ENCODE data around the gene ADRA1B. TPM values are rescaled to one million over a fixed set of nuclear protein-coding genes. Genes with fewer than 3 reads are reported as not detected.

Gene ADRA1B
- total RNA-seq, 1 experiment from 2014 or later: 0.29 TPM

DNA sequence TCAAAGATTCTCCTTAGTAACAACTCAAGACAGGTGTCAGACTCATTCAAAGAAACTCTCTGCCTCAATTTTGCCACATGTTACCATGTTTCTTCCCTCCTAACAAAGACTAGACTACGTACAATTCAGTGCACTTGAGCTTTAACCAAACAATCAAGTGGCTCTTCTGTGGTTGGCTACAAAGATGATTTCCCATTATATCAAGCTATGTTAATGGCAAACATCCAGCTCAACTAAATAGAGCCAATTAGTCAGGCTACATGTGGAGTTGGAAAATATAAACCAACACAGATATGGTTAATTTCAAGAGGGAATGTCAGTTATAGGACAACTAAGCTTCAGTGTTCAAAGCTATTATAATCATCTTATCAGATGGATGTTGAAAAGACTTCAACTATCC, 29.2 kb upstream of the ADRA1B start:
- CTCF ChIA-PET: no interaction called here
- H2AFZ ChIP-seq (ENCODE audit: low read length): no peak overlapping the region
- H3K4me1 ChIP-seq (ENCODE audit: insufficient read depth, low read length): peaks cover 17% of the 10 kb centered on the region
- H3K4me2 ChIP-seq (ENCODE audit: low read length): no peak overlapping the region
- DNase-seq (no peak), ATAC-seq (no peak)
- no peaks in the 10 kb centered on the region for H3K9me3 ChIP-seq (ENCODE audit: low read length)
- no peaks in the 10 kb centered on the region for H4K20me1 ChIP-seq (ENCODE audit: low read length)
- TF ChIP-seq EZH2phosphoT487 (IDR thresholded peaks at IDR 0.05; ENCODE audit: borderline replicate concordance, low read length) (no peak), EZH2 (IDR thresholded peaks at IDR 0.05; ENCODE audit: low read length, unreplicated experiment) (no peak), CTCF (conservative IDR thresholded peaks at IDR 0.05; ENCODE audit: low read depth, low read length) (no peak)
- H3K9ac ChIP-seq (ENCODE audit: low read length): no peak overlapping the region
- H3K9me2 ChIP-seq (replicated peaks; ENCODE audit: low read length): no peaks in the 10 kb centered on the region
- H3K27me3 ChIP-seq (ENCODE audit: low read length): no peaks in the 10 kb centered on the region
- intact Hi-C loops (cut with micrococcal nuclease): no loop called here
- H3K36me3 ChIP-seq (ENCODE audit: low read depth, low read length): no peaks in the 10 kb centered on the region
- H3K27ac ChIP-seq (ENCODE audit: low read length): no peak overlapping the region
- no peaks in the 10 kb centered on the region for H3K79me2 ChIP-seq (ENCODE audit: low read length)
- POLR2A ChIA-PET (ENCODE audit: unreplicated experiment): no interaction called here
- H3K4me3 ChIP-seq (ENCODE audit: low read length): no peak overlapping the region
- H3F3A ChIP-seq (ENCODE audit: low read length, unreplicated experiment): no peaks in the 10 kb centered on the region
- BruUV-seq (replicated peaks): no TSS peak

DNA sequence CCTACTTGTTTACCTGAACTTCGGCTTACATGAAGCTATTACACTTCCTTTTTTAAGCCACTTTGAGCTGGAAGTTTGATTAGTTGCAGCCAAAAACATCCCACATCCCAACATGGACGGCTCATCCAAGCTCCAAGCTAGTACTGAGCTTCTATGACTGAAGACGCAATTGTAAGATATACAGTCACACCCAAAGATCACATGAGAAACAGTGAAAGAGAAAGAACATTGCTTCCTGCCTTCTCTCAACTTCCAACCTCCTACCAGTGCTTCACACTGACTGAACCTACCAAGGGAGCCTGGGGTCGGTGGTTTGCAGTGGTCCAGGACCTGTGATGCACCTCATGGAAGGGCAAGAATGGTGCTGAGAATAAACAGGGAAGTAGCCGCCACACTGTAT, 27.4 kb upstream of the ADRA1B start:
- H3K27me3 ChIP-seq (ENCODE audit: low read length): no peaks in the 10 kb centered on the region
- no peaks in the 10 kb centered on the region for H4K20me1 ChIP-seq (ENCODE audit: low read length)
- H3K9me2 ChIP-seq (replicated peaks; ENCODE audit: low read length): no peaks in the 10 kb centered on the region
- BruUV-seq (replicated peaks): no TSS peak
- POLR2A ChIA-PET (ENCODE audit: unreplicated experiment): no interaction called here
- H3K4me1 ChIP-seq (ENCODE audit: insufficient read depth, low read length): peaks cover 17% of the 10 kb centered on the region
- no peaks in the 10 kb centered on the region for H3K79me2 ChIP-seq (ENCODE audit: low read length)
- no peak overlapping the region for H3K27ac ChIP-seq (ENCODE audit: low read length)
- H3K36me3 ChIP-seq (ENCODE audit: low read depth, low read length): no peaks in the 10 kb centered on the region
- TF ChIP-seq EZH2 (IDR thresholded peaks at IDR 0.05; ENCODE audit: low read length, unreplicated experiment) (no peak), CTCF (conservative IDR thresholded peaks at IDR 0.05; ENCODE audit: low read depth, low read length) (no peak), EZH2phosphoT487 (IDR thresholded peaks at IDR 0.05; ENCODE audit: borderline replicate concordance, low read length) (no peak)
- H3K4me3 ChIP-seq (ENCODE audit: low read length): no peak overlapping the region
- no peaks in the 10 kb centered on the region for H3F3A ChIP-seq (ENCODE audit: low read length, unreplicated experiment)
- no peak for DNase-seq
- intact Hi-C loops (cut with micrococcal nuclease): no loop called here
- no peak overlapping the region for H3K9ac ChIP-seq (ENCODE audit: low read length)
- H3K4me2 ChIP-seq (ENCODE audit: low read length): no peak overlapping the region
- no peak overlapping the region for H2AFZ ChIP-seq (ENCODE audit: low read length)
- CTCF ChIA-PET: no interaction called here
- H3K9me3 ChIP-seq (ENCODE audit: low read length): no peaks in the 10 kb centered on the region
- ATAC-seq: no peak

GRCh38 chr5:159890141-159890540, 26.1 kb upstream of the ADRA1B start:
- Histone ChIP-seq H3K27me3 (ENCODE audit: low read length) (no peaks in the 10 kb centered on the region), H3K9ac (ENCODE audit: low read length) (no peak overlapping the region), H3K36me3 (ENCODE audit: low read depth, low read length) (no peaks in the 10 kb centered on the region), H2AFZ (ENCODE audit: low read length) (no peak overlapping the region), H3K27ac (ENCODE audit: low read length) (no peak overlapping the region), H3K9me3 (ENCODE audit: low read length) (no peaks in the 10 kb centered on the region), H3K9me2 (replicated peaks; ENCODE audit: low read length) (no peaks in the 10 kb centered on the region), H3K79me2 (ENCODE audit: low read length) (no peaks in the 10 kb centered on the region), H4K20me1 (ENCODE audit: low read length) (no peaks in the 10 kb centered on the region), H3K4me3 (ENCODE audit: low read length) (no peak overlapping the region), H3K4me2 (ENCODE audit: low read length) (no peak overlapping the region), H3F3A (ENCODE audit: low read length, unreplicated experiment) (no peaks in the 10 kb centered on the region), H3K4me1 (ENCODE audit: insufficient read depth, low read length) (peaks cover 17% of the 10 kb centered on the region)
- no TSS peak for BruUV-seq (replicated peaks)
- intact Hi-C loops (cut with micrococcal nuclease): no loop called here
- POLR2A ChIA-PET (ENCODE audit: unreplicated experiment): no interaction called here
- ATAC-seq: no peak
- DNase-seq: no peak
- CTCF ChIA-PET: no interaction called here
- TF ChIP-seq CTCF (conservative IDR thresholded peaks at IDR 0.05; ENCODE audit: low read depth, low read length): no peak
- TF ChIP-seq EZH2 (IDR thresholded peaks at IDR 0.05; ENCODE audit: low read length, unreplicated experiment): no peak
- TF ChIP-seq EZH2phosphoT487 (IDR thresholded peaks at IDR 0.05; ENCODE audit: borderline replicate concordance, low read length): no peak
